AG10803 (cell line): ENCODE data around the gene S100P.
"Not testable (repeated sequence)": the region's sequence is repeated elsewhere in the genome, so short reads cannot be mapped to it uniquely, and the experiment has no call there.

Experiments used
- DNase-seq: peaks from one replicate; pipeline ENCODE4 v3.0.0; 2010; ENCODE audit warnings: low read depth
- H3K4me3 ChIP-seq: 2 replicates; pipeline ENCODE4 v1.5.1; 2011; ENCODE audit warnings: mild to moderate bottlenecking, low read length, control low read depth
- TF ChIP-seq, protein P1 (sequence below): conservative IDR thresholded peaks from 2 replicates; pipeline ENCODE4 v1.5.1; 2011; ENCODE audit warnings: mild to moderate bottlenecking, low read length, control low read depth, inconsistent platforms

S100P gene

DNA sequence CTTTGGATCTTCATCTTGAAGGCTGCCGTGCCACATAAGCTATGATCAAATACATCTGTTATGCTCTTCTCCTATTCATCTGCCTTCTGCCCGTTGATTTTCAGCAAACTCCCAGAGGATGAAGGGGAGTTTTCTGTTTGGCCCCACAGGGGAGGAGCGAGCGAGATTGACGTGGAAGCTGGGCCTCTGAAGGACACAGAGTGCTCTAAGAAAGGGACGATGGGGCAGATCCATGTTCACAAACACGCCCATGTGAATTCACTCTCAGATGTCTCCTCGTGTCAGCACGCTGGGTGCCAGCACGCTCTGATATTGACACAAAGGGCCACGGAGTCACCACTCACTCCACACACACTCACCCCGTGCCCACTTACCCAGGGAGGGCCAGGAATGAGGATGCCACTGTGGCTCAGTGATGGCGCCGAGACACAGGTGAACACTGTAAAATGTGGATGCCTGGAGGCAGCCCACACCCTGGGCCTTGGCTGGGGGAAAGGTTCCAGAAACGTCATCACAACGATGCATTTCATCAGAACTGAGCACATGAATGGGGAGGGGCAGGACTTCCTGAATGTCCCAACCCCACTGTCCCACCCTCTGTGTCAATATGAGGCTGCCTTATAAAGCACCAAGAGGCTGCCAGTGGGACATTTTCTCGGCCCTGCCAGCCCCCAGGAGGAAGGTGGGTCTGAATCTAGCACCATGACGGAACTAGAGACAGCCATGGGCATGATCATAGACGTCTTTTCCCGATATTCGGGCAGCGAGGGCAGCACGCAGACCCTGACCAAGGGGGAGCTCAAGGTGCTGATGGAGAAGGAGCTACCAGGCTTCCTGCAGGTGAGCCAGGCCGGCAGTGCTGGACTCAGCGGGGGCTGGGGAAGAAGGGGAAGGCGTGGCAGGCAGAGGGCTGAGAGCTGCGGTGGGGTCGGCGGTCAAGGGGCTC lies at the start of gene S100P:
Gene S100P (plus strand): TSS at position 648 of the 946 bp plus-strand sequence. CDS start 55 bp downstream, at position 703.
- peak; percentile 38 for DNase-seq
- no peak within 1 kb of the TSS for H3K4me3 ChIP-seq
- TF ChIP-seq, protein P1, sequence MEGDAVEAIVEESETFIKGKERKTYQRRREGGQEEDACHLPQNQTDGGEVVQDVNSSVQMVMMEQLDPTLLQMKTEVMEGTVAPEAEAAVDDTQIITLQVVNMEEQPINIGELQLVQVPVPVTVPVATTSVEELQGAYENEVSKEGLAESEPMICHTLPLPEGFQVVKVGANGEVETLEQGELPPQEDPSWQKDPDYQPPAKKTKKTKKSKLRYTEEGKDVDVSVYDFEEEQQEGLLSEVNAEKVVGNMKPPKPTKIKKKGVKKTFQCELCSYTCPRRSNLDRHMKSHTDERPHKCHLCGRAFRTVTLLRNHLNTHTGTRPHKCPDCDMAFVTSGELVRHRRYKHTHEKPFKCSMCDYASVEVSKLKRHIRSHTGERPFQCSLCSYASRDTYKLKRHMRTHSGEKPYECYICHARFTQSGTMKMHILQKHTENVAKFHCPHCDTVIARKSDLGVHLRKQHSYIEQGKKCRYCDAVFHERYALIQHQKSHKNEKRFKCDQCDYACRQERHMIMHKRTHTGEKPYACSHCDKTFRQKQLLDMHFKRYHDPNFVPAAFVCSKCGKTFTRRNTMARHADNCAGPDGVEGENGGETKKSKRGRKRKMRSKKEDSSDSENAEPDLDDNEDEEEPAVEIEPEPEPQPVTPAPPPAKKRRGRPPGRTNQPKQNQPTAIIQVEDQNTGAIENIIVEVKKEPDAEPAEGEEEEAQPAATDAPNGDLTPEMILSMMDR: no peak

DNA sequence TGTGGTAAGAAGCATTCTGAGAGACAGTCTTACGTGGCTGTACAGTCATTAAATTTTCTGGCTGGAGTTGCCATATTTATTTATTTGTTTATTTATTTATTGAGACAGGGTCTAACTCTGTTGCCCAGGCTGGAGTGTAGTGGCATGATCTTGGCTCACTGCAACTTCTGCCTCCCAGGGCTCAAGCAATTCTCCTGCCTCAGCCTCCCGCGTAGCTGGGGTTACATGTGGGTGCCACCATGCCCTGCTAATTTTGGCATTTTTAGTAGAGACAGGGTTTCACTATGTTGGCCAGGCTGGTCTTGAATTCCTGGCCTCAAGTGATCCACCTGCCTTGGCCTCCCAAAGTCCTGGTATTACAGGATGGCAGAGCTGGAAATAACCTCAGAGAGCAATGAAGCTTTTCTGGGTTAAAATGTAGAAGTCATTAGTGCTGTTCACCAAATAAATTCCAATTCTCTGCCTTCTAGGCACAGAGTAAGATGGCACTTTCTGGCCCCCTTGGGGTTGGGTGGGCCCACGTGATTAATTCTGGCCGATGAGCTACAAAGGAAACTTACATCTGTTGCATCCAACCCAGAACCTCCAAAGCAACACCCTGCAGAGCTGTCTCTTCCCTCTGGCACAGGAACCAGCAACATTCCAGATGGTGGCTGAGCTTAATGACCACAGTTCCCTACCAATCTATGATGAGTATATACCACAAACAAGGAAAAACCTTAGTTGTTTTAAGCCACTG lies 48.7 kb upstream of the S100P start:
- TF ChIP-seq, protein P1: no peak
- no peak overlapping the region for H3K4me3 ChIP-seq
- DNase-seq: no peak

DNA sequence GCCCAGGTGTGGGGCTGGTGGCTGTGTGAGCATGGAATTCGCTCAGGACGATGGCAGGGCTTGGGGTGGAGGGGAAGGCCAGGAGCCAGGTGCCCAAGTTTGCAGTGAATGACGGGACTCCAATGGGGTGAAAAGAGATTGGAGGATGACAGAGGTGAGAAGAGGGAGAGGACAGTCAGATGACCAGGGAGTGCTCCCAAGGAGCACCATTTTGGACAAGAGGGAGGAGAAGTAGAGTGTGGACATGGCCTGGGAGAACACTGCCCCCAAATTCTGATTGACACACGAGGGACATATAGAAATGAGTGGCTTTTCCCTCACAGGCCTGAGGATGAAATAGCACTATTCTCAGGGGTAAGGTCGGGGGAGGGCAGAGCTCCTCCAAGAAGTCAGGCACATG lies 46.5 kb upstream of the S100P start:
- H3K4me3 ChIP-seq: no peak overlapping the region
- TF ChIP-seq, protein P1: no peak
- no peak for DNase-seq

DNA sequence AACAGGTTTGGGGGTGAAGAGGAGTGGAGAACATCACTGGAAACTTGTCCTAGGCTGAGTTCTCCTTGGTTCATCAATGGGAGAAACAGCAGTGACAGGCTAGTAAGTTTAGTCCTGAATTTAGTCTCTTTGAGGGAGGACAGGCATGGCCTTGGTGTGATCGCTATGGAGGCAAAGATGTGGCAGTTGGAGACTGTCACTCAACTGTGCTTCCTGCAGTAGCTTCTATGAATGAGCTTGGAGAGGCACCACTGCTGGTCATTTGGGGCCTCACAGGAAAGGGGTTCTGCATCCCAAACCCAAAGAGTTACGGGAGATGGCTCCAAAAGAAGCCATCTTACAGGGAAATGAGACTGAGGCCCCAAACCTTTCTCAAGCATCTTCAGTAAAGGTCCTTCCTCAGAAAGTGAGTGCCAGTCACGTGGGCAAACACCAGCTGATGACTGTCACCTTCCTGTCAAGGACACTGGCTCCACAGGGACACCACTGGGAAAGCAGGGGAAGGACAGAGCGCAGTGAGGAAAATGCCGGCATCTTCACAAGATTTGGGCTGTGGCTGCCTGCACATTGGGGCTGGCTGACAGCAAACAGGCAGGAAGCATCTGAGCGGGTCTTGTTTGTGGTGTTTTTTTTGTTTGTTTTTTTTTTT lies 46.0 kb upstream of the S100P start:
- DNase-seq: no peak
- no peak overlapping the region for H3K4me3 ChIP-seq

DNA sequence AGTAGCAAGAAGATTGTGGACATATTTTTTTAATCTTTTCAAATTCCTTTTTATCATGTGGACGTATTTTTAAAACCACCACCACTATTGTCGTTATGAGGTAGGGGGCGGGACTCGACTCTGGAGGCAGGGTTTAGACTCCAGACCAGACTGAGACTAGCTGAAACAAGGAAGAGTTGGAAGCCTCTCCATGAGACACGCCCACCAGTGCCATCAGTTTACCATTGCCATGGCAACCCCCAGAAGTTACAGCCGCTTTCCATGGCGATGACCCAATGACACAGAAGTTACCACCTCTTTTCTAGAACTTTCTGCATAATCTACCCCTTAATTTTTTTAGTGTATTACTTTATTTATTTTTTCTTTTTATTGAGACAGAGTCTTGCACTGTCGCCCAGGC lies 44.5 kb upstream of the S100P start:
- DNase-seq: no peak
- TF ChIP-seq, protein P1: no peak
- H3K4me3 ChIP-seq: no peak overlapping the region

More for the DNA sequence above, 46.0 kb upstream of the S100P start:
- TF ChIP-seq, protein P1: no peak

DNA sequence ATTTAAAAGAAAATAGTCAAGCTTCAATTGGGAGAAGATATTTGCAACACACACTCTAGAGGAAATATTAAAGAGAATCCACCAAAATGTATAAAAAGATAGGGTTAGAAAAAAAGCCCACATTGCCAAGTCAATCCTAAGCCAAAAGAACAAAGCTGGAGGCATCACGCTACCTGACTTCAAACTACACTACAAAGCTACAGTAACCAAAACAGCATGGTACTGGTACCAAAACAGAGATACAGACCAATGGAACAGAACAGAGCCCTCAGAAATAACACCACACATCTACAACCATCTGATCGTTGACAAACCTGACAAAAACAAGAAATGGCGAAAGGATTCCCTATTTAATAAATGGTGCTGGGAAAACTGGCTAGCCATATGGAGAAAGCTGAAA lies 39.5 kb upstream of the S100P start:
- not testable (repeated sequence) for H3K4me3 ChIP-seq, DNase-seq

DNA sequence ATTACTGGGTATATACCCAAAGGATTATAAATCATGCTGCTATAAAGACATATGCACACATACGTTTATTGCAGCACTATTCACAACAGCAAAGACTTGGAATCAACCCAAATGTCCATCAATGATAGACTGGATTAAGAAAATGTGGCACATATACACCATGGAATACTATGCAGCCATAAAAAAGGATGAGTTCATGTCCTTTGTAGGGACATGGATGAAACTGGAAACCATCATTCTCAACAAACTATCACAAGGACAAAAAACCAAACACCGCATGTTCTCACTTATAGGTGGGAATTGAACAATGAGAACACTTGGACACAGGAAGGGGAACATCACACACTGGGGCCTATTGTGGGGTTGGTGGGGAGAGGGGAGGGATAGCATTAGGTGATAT lies 38.4 kb upstream of the S100P start:
- H3K4me3 ChIP-seq, DNase-seq: not testable (repeated sequence)

DNA sequence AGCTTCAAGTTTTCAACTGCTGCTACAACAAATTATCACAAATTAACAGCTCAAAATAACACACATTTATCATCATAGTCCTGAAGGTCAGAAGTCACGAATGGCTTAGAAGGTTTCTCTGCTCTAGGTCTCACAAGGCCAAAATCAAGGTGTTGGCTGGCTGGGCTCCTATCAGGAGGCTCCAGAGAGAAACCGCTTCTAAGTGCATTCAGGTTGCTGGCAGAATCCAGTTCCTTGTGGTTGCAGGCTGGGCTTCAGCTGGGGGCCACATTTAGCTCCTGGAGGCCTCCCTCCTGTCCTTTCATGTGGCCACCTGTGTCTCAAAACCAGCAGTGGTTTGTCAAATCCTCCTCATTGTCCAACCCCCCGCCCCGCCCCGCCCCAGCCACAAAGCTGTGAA lies 37.8 kb upstream of the S100P start:
- TF ChIP-seq, protein P1: no peak
- DNase-seq: no peak
- H3K4me3 ChIP-seq: no peak overlapping the region
